HT1080 (cell line): ENCODE data around the gene C17orf107. TPM values are rescaled to one million over a fixed set of nuclear protein-coding genes. Genes with fewer than 3 reads are reported as not detected.
A peak's percentile ranks its signal among the peaks of the same experiment; 100 is the strongest.

ENCODE experiments used
- DNase-seq: peaks from one replicate; pipeline ENCODE4 v3.0.0-alpha.2; 2015; ENCODE audit warnings: low read depth
- total RNA-seq: library from RNA; depleted of rRNA; stranded (reverse); fragments of >200 nt; shearing (Covaris generic); gene quantifications from 2 replicates; pipeline ENCODE4 v1.2.3, GENCODE V29; 2014

C17orf107 gene
- total RNA-seq, 1 experiment from 2014 or later = 0.48 TPM

DNA sequence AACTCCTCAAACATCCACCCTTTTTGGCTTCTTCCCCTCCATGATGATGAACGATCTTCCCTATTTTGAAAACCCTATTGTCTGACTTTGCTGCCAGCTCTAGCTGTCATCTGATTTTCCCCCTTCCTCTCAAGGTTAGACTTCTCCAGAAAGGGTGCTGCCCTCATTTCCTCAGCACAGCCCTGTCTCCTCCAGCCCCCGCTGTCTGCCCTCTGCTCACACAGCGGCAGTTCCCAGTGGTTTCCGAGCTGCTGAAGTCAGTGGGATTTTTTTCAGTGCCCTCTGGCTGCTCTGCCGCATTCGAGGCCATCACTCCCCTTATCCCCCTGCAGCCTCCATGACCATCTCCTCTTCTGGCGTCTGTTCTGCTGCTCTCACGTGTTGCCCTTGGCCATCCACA is 26.6 kb upstream of the C17orf107 start:
- no peak for DNase-seq

DNA sequence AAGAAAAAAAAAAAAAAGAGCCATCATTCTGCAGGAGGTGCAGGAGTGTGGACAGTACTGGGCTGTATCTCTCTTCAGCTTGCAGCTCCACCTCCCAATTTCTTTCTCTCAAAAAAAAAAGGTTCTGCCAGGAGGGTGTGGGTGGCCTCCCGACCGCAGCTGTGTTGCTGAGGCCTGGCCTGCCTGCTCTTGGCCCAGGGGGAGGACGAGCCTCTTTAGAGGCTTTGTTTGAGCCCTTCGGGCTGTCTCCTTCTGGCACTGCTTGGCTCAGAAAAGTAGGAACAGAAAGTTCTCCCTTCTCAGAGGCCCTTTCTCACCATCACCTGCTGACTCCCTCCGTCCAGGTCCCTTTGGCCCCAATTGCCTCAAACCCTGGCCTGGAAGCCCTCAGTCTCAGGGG is 22.2 kb upstream of the C17orf107 start:
- no peak for DNase-seq

DNA sequence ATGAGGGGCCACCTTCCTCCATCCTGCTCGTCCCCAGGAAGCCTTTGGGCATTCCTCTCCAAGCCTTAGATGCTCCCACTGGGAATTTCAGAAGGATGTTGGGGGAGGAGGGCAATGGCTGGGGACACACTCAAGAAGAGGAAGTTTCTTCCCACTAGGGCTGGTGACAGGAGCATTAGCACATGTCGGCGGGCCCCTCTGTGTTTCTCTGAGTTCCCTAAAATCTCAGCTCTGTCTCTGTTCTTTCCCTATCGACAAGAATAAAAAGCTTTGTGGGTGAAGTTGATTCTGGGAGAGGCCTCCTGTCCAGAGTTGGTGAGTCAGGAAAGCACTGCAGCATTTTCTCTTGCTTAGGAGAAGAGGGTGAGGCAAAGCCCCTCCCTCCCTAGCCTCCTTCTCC is 19.7 kb upstream of the C17orf107 start:
- no peak for DNase-seq

DNA sequence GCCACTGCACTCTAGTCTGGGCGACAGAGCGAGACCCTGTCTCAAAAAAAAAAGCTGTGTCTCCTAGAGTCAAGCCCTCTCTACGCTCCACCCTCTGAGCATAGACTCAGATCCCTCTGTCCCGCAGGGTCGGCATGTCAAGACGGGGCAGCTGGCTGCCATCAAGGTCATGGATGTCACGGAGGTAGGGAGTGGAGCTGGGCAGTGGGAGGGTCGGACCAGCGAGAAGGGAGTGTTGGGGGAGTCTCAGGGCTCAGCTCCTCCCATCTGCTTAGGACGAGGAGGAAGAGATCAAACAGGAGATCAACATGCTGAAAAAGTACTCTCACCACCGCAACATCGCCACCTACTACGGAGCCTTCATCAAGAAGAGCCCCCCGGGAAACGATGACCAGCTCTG is 18.5 kb upstream of the C17orf107 start:
- no peak for DNase-seq

DNA sequence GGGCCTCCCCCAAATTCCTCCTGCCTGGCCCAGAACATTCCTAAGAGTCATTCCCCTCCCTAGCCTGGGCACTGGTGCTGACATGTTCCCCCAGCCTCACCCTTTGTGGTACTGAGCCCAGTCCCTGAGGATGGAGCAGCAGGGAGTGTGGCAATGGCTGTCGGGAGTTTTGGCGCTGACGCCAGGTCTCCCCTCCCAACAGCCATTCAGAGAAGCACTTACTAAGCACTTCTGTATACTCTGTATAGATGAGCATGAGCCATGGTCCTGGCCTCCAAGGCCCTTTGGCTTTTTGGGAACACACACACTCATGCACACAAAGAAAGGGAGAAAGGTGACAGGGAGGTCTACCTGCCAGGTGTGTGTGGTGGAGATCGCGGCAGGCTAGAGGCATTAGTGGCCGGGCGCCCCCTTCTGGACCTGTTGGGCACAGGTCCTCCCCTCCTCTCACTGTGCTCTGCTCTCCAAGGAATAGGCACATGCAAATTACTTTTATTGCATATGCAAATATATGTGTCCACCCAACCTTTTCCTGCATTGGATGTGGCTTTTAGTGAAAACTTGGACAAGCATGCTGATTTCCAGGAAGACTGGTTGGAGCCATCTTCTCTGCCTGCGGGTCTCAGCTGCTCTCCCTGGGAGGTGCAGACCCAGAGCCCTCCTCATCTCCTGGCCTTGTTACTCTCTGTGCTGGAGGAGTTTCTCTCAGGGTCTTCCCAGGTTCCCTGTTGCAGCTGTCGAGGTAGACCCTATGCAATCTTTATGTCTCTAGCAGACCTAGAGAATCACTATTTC is 17.4 kb upstream of the C17orf107 start:
- peak; percentile 37 for DNase-seq

- DNase-seq = no peak
Measured at GRCh38 chr17:4884489-4884888, 14.8 kb upstream of the C17orf107 start.

DNA sequence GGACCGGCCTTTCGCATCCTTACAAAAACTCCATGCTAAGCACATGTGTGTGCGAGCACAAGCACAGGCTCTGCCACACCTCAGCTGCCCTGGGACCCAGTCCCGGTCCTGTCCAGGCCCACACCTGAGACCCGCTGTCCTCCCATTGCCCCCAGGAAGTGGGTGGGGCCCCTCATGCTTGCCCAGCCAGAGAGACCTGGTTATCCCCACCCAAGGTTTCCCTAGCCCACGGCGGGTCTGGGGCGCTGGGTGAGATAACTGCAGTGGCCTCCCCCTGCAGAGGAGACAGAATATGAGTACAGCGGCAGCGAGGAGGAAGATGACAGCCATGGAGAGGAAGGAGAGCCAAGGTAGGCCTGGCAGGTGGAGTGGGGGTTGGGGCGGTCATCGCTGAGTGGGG is 12.5 kb upstream of the C17orf107 start:
- no peak for DNase-seq

- no peak for DNase-seq
Measured at GRCh38 chr17:4887581-4887980, 11.8 kb upstream of the C17orf107 start.

- no peak for DNase-seq
Measured at GRCh38 chr17:4891411-4892410, 7.6 kb upstream of the C17orf107 start.

- DNase-seq = no peak
Measured at GRCh38 chr17:4892499-4893221, 6.7 kb upstream of the C17orf107 start.

GRCh38 chr17:4893272-4893671 is 6.1 kb upstream of the C17orf107 start:
- DNase-seq = no peak

GRCh38 chr17:4893721-4894560 is 5.4 kb upstream of the C17orf107 start:
- DNase-seq = no peak

GRCh38 chr17:4895121-4895520 is 4.2 kb upstream of the C17orf107 start:
- DNase-seq = no peak

GRCh38 chr17:4895657-4896331 is 3.5 kb upstream of the C17orf107 start:
- DNase-seq = no peak

GRCh38 chr17:4896332-4897197 is 2.8 kb upstream of the C17orf107 start:
- no peak for DNase-seq

DNA sequence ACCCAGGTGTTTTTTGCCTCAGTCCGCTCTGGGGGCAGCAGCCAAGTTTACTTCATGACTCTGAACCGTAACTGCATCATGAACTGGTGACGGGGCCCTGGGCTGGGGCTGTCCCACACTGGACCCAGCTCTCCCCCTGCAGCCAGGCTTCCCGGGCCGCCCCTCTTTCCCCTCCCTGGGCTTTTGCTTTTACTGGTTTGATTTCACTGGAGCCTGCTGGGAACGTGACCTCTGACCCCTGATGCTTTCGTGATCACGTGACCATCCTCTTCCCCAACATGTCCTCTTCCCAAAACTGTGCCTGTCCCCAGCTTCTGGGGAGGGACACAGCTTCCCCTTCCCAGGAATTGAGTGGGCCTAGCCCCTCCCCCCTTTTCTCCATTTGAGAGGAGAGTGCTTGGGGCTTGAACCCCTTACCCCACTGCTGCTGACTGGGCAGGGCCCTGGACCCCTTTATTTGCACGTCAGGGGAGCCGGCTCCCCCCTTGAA is 2.1 kb upstream of the C17orf107 start:
- no peak for DNase-seq

DNA sequence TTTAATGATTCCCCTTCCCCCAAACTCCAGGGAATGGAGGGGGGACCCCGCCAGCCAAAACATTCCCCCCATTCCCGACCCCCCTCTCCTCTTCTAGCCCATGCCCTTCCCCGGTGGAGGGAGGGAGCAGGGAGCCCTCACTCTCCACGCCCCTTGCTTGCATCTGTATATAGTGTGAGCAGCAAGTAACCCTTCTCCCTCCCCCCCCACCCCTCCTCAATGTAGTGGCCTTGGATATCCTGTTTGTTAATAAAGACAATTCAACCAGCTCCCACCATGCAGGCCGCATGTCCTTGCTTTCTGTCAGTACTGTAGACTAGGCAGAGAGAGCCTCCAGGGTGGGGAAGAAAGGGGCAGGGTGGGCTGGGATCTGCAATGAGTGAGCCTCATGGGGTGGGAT is 1.6 kb upstream of the C17orf107 start:
- no peak for DNase-seq

DNA sequence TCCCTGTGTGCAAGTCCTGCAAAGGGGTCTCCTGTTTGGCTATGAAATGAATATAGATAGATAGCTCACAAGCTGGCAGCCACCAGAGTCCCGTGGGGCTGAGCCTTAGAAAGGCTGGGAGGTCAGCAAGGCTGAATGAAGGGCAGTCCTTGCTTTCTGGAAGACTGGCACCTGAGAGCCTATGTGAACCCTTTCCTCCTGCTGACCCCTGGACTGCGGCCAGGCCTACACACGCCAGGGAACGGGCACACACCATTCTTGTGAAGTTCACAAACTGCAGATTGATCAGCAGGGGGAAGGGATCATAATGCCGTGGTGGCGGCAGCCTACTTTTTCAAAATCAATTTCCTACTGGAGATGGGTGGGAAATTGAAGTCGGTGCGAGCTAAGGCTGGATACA is 985 bp upstream of the C17orf107 start:
- no peak for DNase-seq

DNA sequence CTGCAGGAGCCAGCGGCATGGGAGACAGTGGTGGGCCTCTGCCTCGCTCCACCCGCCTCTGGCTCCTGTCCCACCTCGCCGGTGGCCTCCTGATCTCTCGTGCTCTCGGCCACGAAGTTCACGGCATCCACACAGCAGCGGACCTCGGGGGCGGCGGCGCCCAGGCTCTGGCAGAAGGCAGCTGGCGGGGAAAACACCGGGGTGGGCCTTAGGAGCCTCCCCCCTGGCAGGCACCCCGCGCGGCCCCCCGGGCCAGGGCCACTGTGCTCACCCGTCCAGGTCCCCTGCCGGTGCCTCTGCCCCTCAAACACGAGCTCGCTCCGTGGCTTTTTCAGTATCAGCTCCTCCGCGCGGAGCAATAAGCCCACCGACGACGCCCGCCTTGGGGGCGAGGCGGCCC is 409 bp upstream of the C17orf107 start:
- no peak for DNase-seq
